Testis (tissue), 2 donors: Measurements from ENCODE around the gene BRAT1.

Experiments used
- CTCF ChIP-seq, 3 experiments: fragments of 450-650 bp in 2 of 3; fragments of 200-600 bp in 1 of 3; sonication (generic) in 1 of 3; IDR thresholded peaks; one replicate each; pipeline ENCODE4 v1.5.1; 2016 to 2019; ENCODE audit warnings: antibody characterized with exemption in 3 of 3, mild to moderate bottlenecking in 2 of 3, moderate library complexity in 1 of 3
- POLR2A ChIP-seq: fragments of 450-650 bp; IDR thresholded peaks from one replicate; pipeline ENCODE4 v1.6.1; 2017; ENCODE audit warnings: antibody characterized with exemption, mild to moderate bottlenecking, moderate library complexity

- TF ChIP-seq CTCF (IDR thresholded peaks at IDR 0.05) (no peak), POLR2A (no peak)
Observed at GRCh38 chr7:2593036-2593727, 37.9 kb upstream of the BRAT1 start.
